Activated CD8-positive, alpha-beta T cell treated with anti-CD3 and anti-CD28 coated beads for 36 hours (primary cell): ENCODE measurements around the gene ARL6IP4. TPM values are rescaled to one million over a fixed set of nuclear protein-coding genes. Genes with fewer than 3 reads are reported as not detected.

Experiments used
- ATAC-seq: fragments of 200-7000 bp; cut with Tn5 transposase; one replicate; pipeline ENCODE4 v1.10.0; 2021; ENCODE audit warnings: mild to moderate bottlenecking, moderate library complexity
- CTCF ChIA-PET: fragments of 350-600 bp; sonication (Branson Sonifier 250); formaldehyde crosslinking; loops from one replicate; lab custom pipeline; 2021; ENCODE audit warnings: antibody characterized with exemption; lab: Charles Lee
- POLR2A ChIA-PET: fragments of 350-600 bp; sonication (Branson Sonifier 250); formaldehyde crosslinking; loops from one replicate; lab custom pipeline; 2021; ENCODE audit warnings: antibody characterized with exemption; lab: Charles Lee
- DNase-seq: peaks from one replicate; pipeline ENCODE4 v3.0.0-alpha.2; 2020
- H3K27ac Mint-ChIP-seq: one replicate; pipeline ENCODE4 v1.8.0; 2021; ENCODE audit warnings: mild to moderate bottlenecking, mixed read lengths
- H3K27me3 Mint-ChIP-seq: one replicate; pipeline ENCODE4 v1.8.0; 2021; ENCODE audit warnings: mixed read lengths
- H3K36me3 Mint-ChIP-seq: one replicate; pipeline ENCODE4 v1.8.0; 2021; ENCODE audit warnings: low read depth, mixed read lengths
- H3K4me1 Mint-ChIP-seq: one replicate; pipeline ENCODE4 v1.8.0; 2021; ENCODE audit warnings: low read depth, mixed read lengths
- H3K4me3 Mint-ChIP-seq: one replicate; pipeline ENCODE4 v1.8.0; 2021; ENCODE audit warnings: mild to moderate bottlenecking, moderate library complexity, mixed read lengths
- H3K9me3 Mint-ChIP-seq: one replicate; pipeline ENCODE4 v1.8.0; 2021; ENCODE audit warnings: mixed read lengths
- CTCF ChIP-seq: fragments of 200-600 bp; IDR thresholded peaks from one replicate; pipeline ENCODE4 v1.8.0; 2022; ENCODE audit warnings: antibody characterized with exemption, mild to moderate bottlenecking
- intact Hi-C: fragments of 100-400 bp; cut with micrococcal nuclease; formaldehyde crosslinking; loops from one replicate; pipeline ENCODE4 v1.10.0; 2022
- total RNA-seq, 2 experiments: library from RNA; stranded (reverse); gene quantifications; one replicate each; pipeline ENCODE4 v1.2.3, GENCODE V29; 2021

Gene ARL6IP4
- total RNA-seq, 2 experiments from 2014 or later, result 174 to 180 TPM

DNA sequence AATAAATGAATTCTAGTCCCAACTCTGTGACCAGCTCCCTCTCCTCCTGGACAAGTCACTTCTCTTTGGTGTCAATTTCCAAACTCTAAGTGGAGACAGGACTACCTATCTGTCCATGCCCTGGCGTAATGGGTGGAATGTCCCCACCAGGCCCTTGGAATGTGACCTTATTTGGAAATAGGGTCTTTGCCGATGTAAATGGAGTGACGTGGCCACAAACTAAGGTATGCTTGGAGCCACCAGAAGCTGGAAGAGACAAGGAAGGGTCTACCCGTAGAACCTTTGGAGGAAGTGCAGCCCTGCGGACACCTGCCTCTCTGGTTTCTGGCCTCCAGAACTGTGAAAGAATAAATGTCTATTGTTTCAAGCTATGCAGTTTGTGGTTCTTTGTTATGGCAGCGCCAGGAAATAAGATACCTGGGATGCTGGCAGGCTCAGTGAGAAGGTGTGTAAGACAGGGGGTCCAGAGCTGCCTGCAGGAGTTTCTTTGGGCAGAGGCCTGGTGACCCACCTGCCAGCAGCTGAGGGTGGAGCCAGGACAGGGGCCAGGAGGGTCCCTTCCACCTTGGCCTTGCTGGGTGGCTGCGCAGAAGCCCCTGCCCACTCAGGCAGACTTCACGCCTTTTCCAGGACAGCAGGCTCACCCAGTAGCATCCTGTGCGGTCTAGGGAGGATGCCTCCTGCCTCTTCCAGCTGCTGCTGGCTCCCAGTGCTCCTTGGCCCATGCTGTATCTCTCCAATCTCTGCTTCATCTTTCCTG is 45.8 kb downstream of the ARL6IP4 start:
- ATAC-seq (no peak), DNase-seq (no peak)
- Mint-ChIP-seq H3K36me3 (no peaks in the 10 kb centered on the region), H3K27me3 (no peaks in the 10 kb centered on the region), H3K27ac (no peak overlapping the region), H3K4me1 (peaks cover 21% of the 10 kb centered on the region), H3K4me3 (no peak overlapping the region), H3K9me3 (no peaks in the 10 kb centered on the region)
- CTCF ChIA-PET, result interaction anchor here (1.1 to 1.3 kb wide), 2 partner anchors 19 to 49 kb away, joined by 3 to 4 read pairs; no protein-coding TSS in a partner anchor
- POLR2A ChIA-PET, result interaction anchor here (1.1 to 1.9 kb wide), 5 partner anchors 12 to 207 kb away, joined by 3 to 7 read pairs (median 4); partner anchors contain the start of genes MPHOSPH9 and MTRFR
- intact Hi-C loops, result no loop called here
- TF ChIP-seq CTCF, result no peak

DNA sequence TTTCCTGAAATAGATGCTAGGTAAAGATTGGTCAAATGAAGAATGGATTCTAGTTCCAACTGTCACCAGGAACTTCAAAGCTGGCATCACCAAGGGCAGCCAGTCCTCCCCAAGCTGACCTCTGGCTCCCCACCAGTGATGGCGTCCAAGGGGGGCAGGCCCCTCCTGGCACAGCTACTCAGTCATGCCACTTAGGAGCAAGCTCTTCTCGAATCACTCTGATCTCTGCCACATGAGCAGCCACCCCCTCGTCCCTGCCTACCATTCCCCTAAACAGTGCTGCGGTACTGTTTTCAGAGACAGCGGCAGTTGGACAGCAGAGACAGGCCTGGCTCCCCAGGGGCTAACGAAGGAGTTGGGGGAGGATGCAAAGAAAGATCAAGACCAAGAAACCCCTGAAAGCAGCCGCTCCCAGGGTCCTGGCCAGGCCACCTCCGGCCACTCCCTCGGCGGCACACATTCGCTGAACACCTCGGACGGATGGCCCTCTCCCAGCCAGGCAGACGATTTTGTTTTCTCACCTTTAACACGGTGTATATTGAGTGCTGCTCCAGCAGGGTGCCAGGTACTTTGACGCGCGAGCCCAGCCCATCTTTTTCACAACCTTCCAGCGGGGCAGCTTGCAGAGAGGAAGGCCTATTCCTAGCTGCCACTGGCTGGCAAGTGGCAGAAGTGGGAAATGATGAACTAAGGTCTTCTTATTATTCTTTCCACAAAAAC is 47.4 kb downstream of the ARL6IP4 start:
- Mint-ChIP-seq H3K36me3 (peaks cover 5% of the 10 kb centered on the region), H3K4me3 (no peak overlapping the region), H3K9me3 (no peaks in the 10 kb centered on the region), H3K27me3 (no peaks in the 10 kb centered on the region), H3K4me1 (peaks cover 21% of the 10 kb centered on the region), H3K27ac (no peak overlapping the region)
- CTCF ChIA-PET, result interaction anchor here (1.7 kb wide), 1 partner anchor 16 kb away, joined by 5 read pairs; no protein-coding TSS in a partner anchor
- intact Hi-C loops, result no loop called here
- no peak for DNase-seq
- TF ChIP-seq CTCF, result no peak
- POLR2A ChIA-PET, result interaction anchor here (0.6 to 1.4 kb wide), 3 partner anchors 10 to 1899 kb away, joined by 3 to 5 read pairs (median 3); no protein-coding TSS in a partner anchor
- no peak for ATAC-seq

DNA sequence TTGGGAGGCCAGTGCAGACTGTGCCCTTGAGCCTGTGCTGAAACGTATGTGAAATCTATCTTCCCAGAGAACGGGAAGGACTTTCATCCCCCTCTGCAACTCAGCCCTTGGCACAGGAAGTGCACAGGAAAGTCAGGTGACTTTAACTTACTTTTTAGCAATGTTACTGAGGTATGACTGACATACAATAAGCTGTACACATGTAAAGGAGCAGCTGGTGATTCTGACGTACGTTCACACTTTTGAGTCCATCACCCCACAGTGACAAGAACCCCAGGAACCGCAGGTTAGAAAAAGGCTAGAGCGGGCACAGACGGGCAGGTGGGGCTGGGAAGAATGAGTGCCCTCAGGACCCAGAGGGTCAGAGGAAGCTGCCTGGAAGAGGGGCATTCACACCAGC is 48.0 kb downstream of the ARL6IP4 start:
- no peak for DNase-seq
- intact Hi-C loops, result no loop called here
- H3K36me3 Mint-ChIP-seq, result peaks cover 5% of the 10 kb centered on the region
- H3K9me3 Mint-ChIP-seq, result no peaks in the 10 kb centered on the region
- ChIA-PET POLR2A (interaction anchor here (1.0 kb wide), 1 partner anchor 46 kb away, joined by 3 read pairs; no protein-coding TSS in a partner anchor), CTCF (interaction anchor here (1.7 kb wide), 1 partner anchor 16 kb away, joined by 5 read pairs; no protein-coding TSS in a partner anchor)
- no peak for ATAC-seq
- no peak overlapping the region for H3K4me3 Mint-ChIP-seq
- H3K27ac Mint-ChIP-seq, result no peak overlapping the region
- no peak for TF ChIP-seq CTCF
- H3K4me1 Mint-ChIP-seq, result peaks cover 24% of the 10 kb centered on the region
- no peaks in the 10 kb centered on the region for H3K27me3 Mint-ChIP-seq

GRCh38 chr12:123029550-123029949 is 49.1 kb downstream of the ARL6IP4 start:
- Mint-ChIP-seq H3K4me1 (peaks cover 27% of the 10 kb centered on the region), H3K36me3 (peaks cover 8% of the 10 kb centered on the region), H3K27me3 (no peaks in the 10 kb centered on the region), H3K9me3 (no peaks in the 10 kb centered on the region), H3K4me3 (no peak overlapping the region), H3K27ac (no peak overlapping the region)
- no peak for TF ChIP-seq CTCF
- ChIA-PET POLR2A (interaction anchor here (0.5 kb wide), 1 partner anchor 322 kb away, joined by 3 read pairs; no protein-coding TSS in a partner anchor), CTCF (interaction anchor here (1.7 kb wide), 1 partner anchor 14 kb away, joined by 5 read pairs; no protein-coding TSS in a partner anchor)
- DNase-seq, result no peak
- no peak for ATAC-seq
- intact Hi-C loops, result no loop called here
